ENCODE results near the gene MAB21L4.

Gene MAB21L4

GRCh38 chr2:240895656-240896388 lies at the start of gene MAB21L4:
Gene MAB21L4 (minus strand): TSS chr2:240896156. CDS start chr2:240895997, 159 bp downstream.
- no peak for DNase-seq

GRCh38 chr2:240936106-240936505 lies 40.1 kb upstream of the MAB21L4 start:
- DNase-seq: no peak

- no peak for DNase-seq
These were observed 39.3 kb upstream of the MAB21L4 start for GRCh38 chr2:240935103-240935876.

GRCh38 chr2:240934701-240935102 lies 38.7 kb upstream of the MAB21L4 start:
- no peak for DNase-seq

- no peak for DNase-seq
These were observed 38.2 kb upstream of the MAB21L4 start for GRCh38 chr2:240933966-240934700.

- DNase-seq: no peak
These were observed 37.4 kb upstream of the MAB21L4 start for GRCh38 chr2:240933048-240933965.

GRCh38 chr2:240932724-240933047 lies 36.7 kb upstream of the MAB21L4 start:
- DNase-seq: no peak

- no peak for DNase-seq
These were observed 36.2 kb upstream of the MAB21L4 start for GRCh38 chr2:240932001-240932723.

GRCh38 chr2:240931319-240931949 lies 35.5 kb upstream of the MAB21L4 start:
- DNase-seq: no peak

GRCh38 chr2:240930631-240931318 lies 34.8 kb upstream of the MAB21L4 start:
- DNase-seq: no peak

- no peak for DNase-seq
These were observed 34.2 kb upstream of the MAB21L4 start for GRCh38 chr2:240930096-240930630.

- no peak for DNase-seq
These were observed 33.6 kb upstream of the MAB21L4 start for GRCh38 chr2:240929364-240930095.

- no peak for DNase-seq
These were observed 32.8 kb upstream of the MAB21L4 start for GRCh38 chr2:240928476-240929363.

GRCh38 chr2:240927390-240927781 lies 31.4 kb upstream of the MAB21L4 start:
- no peak for DNase-seq

- DNase-seq: no peak
These were observed 30.8 kb upstream of the MAB21L4 start for GRCh38 chr2:240926516-240927389.

- no peak for DNase-seq
These were observed 29.9 kb upstream of the MAB21L4 start for GRCh38 chr2:240925568-240926515.

All from fibroblast of skin of right quadriceps (primary cell).